Parathyroid adenoma (tissue), 2 donors: Measurements from ENCODE around the gene CCDC171.

Experiments used
- H2AFZ ChIP-seq: fragments of 300-600 bp; sonication (generic); one replicate; pipeline ENCODE4 v1.7.0; 2017; ENCODE audit warnings: antibody characterized with exemption, mild to moderate bottlenecking
- H3K27ac ChIP-seq: fragments of 300-600 bp; sonication (generic); one replicate; pipeline ENCODE4 v1.7.0; 2017
- H3K27me3 ChIP-seq: fragments of 300-600 bp; sonication (generic); one replicate; pipeline ENCODE4 v1.7.0; 2017; ENCODE audit warnings: low read length; ENCODE audit not compliant: control insufficient read depth, insufficient read depth
- H3K36me3 ChIP-seq: fragments of 300-600 bp; sonication (generic); one replicate; pipeline ENCODE4 v1.7.0; 2017; ENCODE audit warnings: low read length; ENCODE audit not compliant: control insufficient read depth, insufficient read depth
- H3K4me1 ChIP-seq: fragments of 300-600 bp; sonication (generic); one replicate; pipeline ENCODE4 v1.7.0; 2017; ENCODE audit warnings: control low read depth
- H3K4me2 ChIP-seq: fragments of 300-600 bp; sonication (generic); one replicate; pipeline ENCODE4 v1.7.0; 2017; ENCODE audit warnings: low read length
- H3K4me3 ChIP-seq: fragments of 300-600 bp; sonication (generic); one replicate; pipeline ENCODE4 v1.7.0; 2017; ENCODE audit warnings: low read depth, low read length
- H3K79me2 ChIP-seq: fragments of 300-600 bp; sonication (generic); one replicate; pipeline ENCODE4 v1.7.0; 2017; ENCODE audit warnings: control low read depth
- H3K9ac ChIP-seq: fragments of 300-600 bp; sonication (generic); one replicate; pipeline ENCODE4 v1.7.0; 2017; ENCODE audit warnings: mild to moderate bottlenecking
- H3K9me3 ChIP-seq: fragments of 300-600 bp; sonication (generic); one replicate; pipeline ENCODE4 v1.7.0; 2017; ENCODE audit warnings: low read length; ENCODE audit not compliant: control insufficient read depth
- CTCF ChIP-seq: fragments of 300-600 bp; sonication (generic); IDR thresholded peaks from one replicate; pipeline ENCODE4 v1.7.0; 2017; ENCODE audit warnings: antibody characterized with exemption, mild to moderate bottlenecking
- donor health status: primary hyperparathyroidism.

The CCDC171 gene

GRCh38 chr9:15999422-16000339 is 446.8 kb downstream of the CCDC171 start:
- Histone ChIP-seq H3K36me3 (no peaks in the 10 kb centered on the region), H2AFZ (no peak overlapping the region), H3K4me1 (no peaks in the 10 kb centered on the region), H3K4me3 (no peak overlapping the region), H3K79me2 (no peaks in the 10 kb centered on the region), H3K4me2 (no peak overlapping the region), H3K27ac (no peak overlapping the region), H3K9me3 (no peaks in the 10 kb centered on the region), H3K9ac (no peak overlapping the region), H3K27me3 (no peaks in the 10 kb centered on the region)
- TF ChIP-seq CTCF: no peak

- Histone ChIP-seq H3K36me3 (no peaks in the 10 kb centered on the region), H3K27ac (no peak overlapping the region), H3K9ac (no peak overlapping the region), H3K9me3 (no peaks in the 10 kb centered on the region), H2AFZ (no peak overlapping the region), H3K4me3 (no peak overlapping the region), H3K27me3 (no peaks in the 10 kb centered on the region), H3K79me2 (no peaks in the 10 kb centered on the region), H3K4me1 (no peaks in the 10 kb centered on the region), H3K4me2 (no peak overlapping the region)
- no peak for TF ChIP-seq CTCF
Observed at GRCh38 chr9:16000811-16001210, 448.0 kb downstream of the CCDC171 start.

- no peaks in the 10 kb centered on the region for H3K4me1 ChIP-seq
- no peak overlapping the region for H3K27ac ChIP-seq
- H3K36me3 ChIP-seq: no peaks in the 10 kb centered on the region
- H3K4me3 ChIP-seq: no peak overlapping the region
- no peak overlapping the region for H3K9ac ChIP-seq
- H3K4me2 ChIP-seq: no peak overlapping the region
- H3K27me3 ChIP-seq: no peaks in the 10 kb centered on the region
- H3K79me2 ChIP-seq: no peaks in the 10 kb centered on the region
- no peaks in the 10 kb centered on the region for H3K9me3 ChIP-seq
- TF ChIP-seq CTCF: no peak
- no peak overlapping the region for H2AFZ ChIP-seq
Observed at GRCh38 chr9:16001856-16002255, 449.0 kb downstream of the CCDC171 start.

GRCh38 chr9:16002816-16003215 is 450.0 kb downstream of the CCDC171 start:
- H3K9me3 ChIP-seq: no peaks in the 10 kb centered on the region
- H2AFZ ChIP-seq: no peak overlapping the region
- H3K79me2 ChIP-seq: no peaks in the 10 kb centered on the region
- H3K36me3 ChIP-seq: no peaks in the 10 kb centered on the region
- no peak overlapping the region for H3K4me2 ChIP-seq
- no peaks in the 10 kb centered on the region for H3K4me1 ChIP-seq
- H3K27ac ChIP-seq: no peak overlapping the region
- no peak overlapping the region for H3K4me3 ChIP-seq
- TF ChIP-seq CTCF: no peak
- H3K9ac ChIP-seq: no peak overlapping the region
- H3K27me3 ChIP-seq: no peaks in the 10 kb centered on the region

GRCh38 chr9:16003785-16004184 is 450.9 kb downstream of the CCDC171 start:
- no peaks in the 10 kb centered on the region for H3K79me2 ChIP-seq

More at GRCh38 chr9:16003785-16004184, 450.9 kb downstream of the CCDC171 start:
- Histone ChIP-seq H3K27ac (no peak overlapping the region), H3K36me3 (no peaks in the 10 kb centered on the region), H3K9me3 (no peaks in the 10 kb centered on the region), H3K4me2 (no peak overlapping the region), H3K9ac (no peak overlapping the region), H2AFZ (no peak overlapping the region), H3K4me3 (no peak overlapping the region), H3K27me3 (no peaks in the 10 kb centered on the region), H3K4me1 (no peaks in the 10 kb centered on the region)
- TF ChIP-seq CTCF: no peak
